ENCODE measurements around the gene PRCP.

The PRCP gene

DNA sequence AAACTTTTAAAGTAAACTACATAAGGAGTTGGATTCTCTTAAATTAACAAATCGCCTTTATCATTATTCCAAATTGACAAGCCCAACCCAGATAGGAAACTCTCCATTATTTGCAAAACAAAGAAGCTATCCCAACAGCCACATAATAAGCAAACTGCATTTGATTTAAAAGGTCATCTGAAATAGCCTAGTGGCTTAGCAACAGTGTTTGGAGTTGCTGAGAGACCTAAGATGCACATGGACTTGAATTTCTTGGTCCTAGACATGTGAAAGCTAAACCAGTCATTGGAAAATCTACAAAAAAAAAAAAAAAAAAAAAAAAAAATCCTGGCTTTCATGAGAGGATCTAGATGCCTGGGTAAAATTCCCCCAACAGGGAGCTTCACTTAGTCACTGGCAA, 69.5 kb downstream of the PRCP start:
- no peak for DNase-seq (ENCODE audit: low read depth)

DNA sequence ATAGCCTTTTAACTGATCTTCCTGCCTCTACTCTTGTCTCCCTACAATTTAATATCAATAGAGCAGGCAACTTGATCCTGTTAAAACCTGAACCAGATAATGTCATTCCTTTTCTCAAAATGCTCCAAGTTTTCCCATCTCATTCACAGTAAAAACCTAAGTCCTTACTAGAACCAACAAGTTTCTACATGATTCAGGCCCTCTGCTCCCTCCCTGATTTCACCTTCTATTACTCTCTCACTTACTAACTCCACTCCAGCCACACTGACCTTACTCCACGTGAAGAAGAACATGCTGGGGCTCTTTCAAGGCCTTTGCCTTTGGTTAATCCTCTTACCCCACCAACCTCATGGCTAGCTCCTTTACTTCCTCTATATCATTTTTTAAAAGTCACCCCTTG, 71.1 kb downstream of the PRCP start:
- DNase-seq (ENCODE audit: low read depth), result no peak

DNA sequence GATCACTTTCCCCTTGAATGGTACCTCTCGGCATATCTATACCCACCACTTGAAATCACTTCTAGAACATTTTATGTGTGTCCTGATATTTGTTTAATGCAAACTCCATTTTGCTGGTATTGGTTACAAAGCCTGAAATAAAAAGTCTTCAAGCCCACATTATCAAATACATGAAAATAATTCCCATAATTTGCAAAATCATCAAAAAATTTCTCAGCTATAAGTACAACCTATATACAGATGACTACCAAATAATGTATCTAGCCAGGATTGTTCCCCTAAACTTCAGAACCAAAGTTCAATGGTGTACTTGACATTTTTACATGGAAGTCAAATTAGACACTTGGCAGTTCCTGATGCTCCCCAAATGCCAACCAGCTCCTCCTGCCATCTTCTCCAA, 71.8 kb downstream of the PRCP start:
- no peak for DNase-seq (ENCODE audit: low read depth)

DNA sequence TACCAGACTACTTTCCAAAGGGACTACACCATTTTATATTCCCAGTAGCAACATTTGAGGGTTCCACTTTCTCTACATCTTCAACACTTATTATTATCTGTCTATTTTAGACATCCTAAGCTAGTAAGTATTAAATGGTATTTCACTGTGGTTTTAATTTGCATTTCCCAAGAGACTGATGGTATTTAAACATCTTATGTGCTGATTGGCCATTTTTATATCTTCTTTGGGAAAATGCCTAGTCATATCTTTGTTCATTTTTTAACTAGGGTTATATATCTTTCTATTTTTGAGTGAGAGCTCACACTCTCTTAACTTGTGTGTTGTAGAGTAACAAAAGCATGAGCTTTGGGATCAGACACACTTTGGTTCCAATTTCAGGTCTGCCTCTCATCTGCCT, 73.7 kb downstream of the PRCP start:
- DNase-seq (ENCODE audit: low read depth), result no peak

DNA sequence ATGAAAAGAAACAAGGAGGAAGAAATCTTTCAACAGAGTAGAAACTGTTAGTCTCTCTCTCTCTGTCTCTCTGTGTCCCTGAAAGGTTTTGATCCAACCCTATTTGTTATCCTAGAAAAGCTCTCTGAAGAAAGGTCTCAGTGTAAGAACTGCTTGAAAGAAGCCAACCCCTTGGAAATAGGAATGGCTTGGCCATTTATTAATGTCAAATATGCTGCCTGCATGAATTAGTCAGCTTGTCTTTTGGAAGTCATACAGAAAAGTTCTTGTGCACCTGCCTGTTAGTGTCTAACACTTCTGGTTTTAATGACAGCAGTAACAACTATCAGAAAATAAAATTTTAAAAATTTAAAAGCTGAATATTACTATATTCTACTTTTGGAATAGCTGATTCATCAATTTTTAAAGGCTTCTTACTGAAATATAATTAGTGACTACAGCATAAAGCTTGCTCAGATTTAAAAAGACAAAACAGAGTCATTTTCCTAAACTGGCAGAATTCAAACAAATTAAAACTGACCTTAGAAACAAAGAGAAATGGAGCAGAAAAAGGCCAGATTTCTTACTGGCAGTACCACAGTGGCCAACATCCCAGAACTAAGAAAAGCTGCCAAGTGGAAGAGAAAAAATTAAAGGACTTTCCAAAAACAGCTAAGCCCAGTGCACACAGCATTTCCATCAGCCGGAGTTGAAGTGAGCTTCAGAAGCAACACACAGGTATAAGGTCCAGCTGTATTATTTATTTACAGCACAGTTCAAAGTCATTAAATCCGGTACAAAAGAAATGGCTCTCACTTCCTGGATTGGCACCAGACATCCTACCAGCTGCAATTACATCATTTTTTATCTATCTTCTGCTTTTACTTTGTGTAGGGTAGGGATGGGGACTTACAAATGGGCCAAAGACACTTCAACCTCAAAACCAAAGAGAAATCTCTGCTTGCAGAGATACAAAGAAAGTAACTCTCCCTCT, 76.3 kb downstream of the PRCP start:
- no peak for DNase-seq (ENCODE audit: low read depth)

DNA sequence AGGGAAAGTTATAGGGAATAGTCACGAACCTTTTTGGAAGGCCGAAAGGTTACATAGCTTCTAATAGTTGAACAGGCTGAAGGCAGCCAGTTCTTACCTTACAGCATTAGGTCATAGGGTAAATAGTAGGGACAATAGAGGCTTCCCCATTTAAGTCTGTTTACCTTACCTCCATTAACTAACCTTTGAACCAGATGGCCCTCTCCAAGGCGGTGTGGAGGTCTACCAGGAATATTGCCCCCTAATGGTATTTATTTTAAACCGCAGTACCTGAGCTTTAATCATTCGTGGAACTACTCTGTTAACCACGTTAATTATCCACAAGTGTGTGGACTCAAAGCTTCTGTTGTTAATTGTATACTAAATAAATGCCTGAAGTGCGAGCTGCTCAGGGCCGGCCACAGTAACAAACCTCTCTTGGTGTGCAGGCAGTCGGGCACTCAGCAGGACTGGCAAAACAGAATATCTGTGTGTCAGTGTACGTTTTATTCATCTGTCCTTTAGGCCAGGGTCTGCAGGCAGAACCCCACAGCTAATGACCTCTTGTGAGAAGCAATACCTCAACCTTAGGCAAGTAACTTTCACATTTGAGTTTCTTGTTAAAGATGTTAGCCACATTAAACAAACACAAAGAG, 81.7 kb downstream of the PRCP start:
- DNase-seq (ENCODE audit: low read depth), result no peak

DNA sequence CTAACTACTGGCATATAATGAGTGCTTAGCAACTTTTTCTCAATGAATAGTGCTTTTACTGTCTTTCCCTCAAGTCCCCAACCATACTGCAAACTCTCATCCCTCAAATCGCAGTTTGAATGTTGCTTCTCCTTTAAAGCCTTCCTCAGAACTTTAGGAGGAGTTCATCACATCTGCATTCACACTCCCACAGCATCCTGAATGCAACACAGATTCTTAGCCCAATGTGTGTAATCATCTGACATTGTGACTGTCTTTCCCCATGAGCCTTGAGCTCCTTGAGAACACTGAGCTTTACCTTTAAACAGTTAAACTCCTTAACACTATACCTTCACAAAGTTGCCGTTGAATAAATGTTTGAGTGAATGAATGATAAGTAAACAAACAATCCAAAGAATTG, 84.8 kb downstream of the PRCP start:
- no peak for DNase-seq (ENCODE audit: low read depth)

DNA sequence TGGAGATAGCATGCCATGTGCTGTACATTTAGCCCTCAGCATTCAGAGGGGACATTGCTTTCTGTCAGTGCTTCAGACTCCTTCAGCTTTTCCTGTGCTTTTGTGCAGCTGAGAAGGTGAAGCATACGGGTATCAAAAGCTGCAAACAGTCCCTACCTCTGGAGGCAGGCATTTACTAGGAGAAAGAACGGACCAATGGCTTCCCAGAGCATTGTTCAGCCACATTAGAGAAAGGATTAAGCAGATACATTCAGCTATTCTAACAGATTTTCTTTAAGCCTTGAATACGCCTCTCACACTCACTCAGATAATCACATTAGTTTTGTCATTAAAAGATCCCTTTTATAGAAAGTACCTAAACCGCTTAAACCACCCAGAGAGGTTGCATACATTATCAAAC, 85.9 kb downstream of the PRCP start:
- DNase-seq (ENCODE audit: low read depth), result no peak

DNA sequence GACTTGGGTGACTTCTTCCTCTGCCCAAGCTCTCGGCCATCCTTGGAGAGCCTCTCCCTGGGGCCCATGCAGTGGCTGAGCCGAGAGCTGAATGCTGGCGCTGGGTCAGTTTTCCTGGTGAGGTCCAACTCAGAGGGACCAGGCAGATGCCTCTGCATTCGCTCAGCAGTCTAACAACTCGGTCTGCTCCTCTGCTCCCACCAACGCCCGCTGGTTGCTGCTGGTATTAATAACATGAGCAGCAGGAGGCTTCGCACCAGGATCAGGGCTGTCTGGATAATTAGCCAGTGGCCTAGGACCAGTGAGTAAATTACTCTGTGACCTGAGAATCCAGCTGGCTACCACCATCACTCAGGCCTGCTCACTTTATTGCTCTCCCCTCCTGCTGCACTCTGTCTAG, 88.9 kb downstream of the PRCP start:
- no peak for DNase-seq (ENCODE audit: low read depth)

DNA sequence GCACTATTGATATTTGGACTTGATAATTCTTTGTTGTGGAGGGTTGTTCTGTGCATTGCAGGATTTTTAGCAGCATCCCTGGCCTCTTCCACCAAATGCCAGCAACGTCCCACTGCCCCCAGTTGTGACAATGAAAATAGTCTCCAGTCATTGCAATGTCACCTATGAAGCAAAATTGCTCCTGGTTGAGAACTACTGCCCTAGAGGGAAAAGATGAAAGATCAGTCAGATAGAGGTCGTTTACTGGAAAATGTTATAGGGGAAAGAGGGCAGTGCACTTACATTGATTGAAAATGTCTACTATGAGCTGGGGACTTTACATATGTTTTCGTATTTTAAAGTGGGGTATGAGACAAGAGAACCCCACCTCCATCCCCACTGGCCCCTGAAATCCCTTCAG, 89.5 kb downstream of the PRCP start:
- DNase-seq (ENCODE audit: low read depth), result no peak

DNA sequence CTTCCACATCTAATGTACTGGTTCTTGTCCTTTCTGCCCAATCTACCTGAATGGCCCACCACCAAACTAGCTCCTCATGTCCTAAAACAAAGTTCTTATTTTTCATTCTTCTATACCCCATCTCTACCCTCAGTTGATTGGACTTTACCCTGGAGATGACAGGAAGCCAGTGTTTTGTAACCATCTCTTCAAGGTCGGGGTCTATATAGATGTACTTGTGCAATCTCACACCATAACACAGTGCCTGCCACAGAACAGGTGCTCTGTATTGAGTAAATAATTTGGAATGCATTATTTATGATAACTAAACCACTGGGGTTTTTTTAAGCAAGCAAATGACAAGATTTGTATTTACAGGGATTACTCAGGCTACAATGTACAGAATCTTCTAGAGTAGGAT, 89.9 kb downstream of the PRCP start:
- no peak for DNase-seq (ENCODE audit: low read depth)

DNA sequence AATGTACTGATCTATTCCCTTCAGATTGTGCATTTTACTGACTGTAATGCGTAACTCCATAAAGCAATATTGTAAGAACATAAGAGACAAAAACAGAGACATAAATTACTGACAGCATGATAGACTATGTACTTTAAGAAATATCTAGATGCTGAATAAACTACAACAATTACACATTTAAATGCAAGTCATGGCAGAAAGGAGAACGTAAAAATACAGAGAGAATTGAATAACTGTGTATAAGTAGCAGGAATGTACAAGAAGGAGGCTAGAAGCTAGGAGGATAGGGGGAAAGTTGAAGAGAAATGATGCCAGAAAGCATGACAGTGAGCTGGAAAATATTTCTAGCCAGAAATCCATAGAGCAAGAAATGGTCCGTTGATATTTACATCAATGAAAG, 92.6 kb downstream of the PRCP start:
- no peak for DNase-seq (ENCODE audit: low read depth)

DNA sequence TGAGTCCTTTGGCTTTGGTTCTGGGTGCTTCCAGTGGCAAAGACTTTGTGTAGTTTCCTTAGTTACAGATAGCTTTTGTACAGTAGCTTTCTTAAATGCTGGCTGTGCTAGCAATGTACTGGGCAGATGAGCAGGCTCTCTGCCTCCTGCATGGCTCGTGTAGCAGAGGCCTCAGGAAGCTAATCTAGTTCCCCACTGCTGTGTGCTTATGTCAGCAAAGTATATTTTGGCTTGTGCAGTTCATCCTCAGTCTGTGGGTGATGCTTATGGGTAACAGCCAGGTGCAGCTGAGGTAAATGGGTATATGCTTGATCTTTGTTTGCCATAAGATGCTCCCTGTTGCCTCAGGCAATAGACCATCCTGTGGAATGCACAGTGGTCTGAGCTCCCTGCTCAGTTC, 97.5 kb downstream of the PRCP start:
- DNase-seq (ENCODE audit: low read depth), result no peak

DNA sequence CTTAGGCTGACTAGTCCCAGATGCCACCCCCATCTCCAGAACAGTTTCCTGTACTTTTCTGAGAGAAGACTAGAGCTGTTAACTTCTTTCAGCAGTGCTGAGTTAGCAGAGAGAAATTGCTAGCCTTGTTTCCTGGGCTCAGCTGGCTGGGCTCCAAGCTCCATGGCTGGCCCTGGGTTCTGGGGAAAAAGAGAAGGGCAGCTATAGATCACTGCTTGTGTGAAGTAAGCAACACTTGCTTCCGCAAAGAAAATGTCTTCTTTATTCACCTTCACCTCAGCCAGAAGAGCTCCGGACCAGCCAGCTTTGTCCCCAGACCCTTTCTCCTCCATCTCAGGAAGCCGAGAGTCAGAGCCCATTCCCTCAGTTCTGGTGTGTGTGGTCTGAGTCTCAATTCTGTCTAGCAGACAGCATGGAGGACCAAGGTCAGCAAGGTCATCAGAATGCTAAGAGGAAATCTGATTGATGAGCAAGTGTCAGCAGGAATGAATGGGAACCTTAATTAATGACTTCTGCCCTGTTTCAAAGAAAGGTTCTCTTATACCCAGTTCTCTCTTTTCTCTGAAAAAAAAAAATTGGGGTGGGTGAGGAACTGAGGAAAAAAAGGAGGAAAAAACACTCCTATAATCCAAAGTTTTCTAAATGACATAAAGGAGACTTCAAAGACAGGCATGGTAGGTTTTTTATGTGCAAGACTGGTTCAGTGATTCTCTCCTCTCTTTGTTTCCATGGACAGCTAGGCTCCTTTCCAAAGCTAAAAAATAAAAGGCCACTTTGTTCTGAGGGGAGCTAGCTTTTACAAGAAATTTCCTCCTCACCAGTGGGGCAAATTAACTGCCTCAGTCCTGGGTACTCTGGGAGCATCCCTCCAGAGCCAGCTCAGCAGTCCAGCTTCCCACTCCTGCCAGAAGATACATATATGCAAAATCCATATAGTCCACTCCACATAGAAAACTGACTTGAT, 103.0 kb downstream of the PRCP start:
- DNase-seq (ENCODE audit: low read depth), result no peak

DNA sequence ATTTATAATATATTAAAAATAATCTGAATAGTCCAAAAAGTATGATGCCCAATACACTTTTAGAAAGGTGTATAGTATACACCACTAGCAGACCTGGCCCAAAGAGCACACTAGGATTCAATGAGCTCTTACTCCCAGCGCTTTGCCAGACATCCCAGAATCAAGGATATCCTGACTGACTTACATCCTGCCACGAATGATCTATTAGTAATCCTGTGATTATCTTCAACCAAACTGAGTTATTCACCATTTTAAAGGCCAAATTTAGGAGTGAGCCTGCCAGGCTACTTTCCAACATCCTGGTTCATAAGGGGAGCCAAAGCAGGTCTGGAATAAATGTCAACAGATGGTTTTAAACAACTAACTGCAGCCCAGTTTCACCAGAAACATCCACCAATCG, 105.7 kb downstream of the PRCP start:
- DNase-seq (ENCODE audit: low read depth), result no peak

DNA sequence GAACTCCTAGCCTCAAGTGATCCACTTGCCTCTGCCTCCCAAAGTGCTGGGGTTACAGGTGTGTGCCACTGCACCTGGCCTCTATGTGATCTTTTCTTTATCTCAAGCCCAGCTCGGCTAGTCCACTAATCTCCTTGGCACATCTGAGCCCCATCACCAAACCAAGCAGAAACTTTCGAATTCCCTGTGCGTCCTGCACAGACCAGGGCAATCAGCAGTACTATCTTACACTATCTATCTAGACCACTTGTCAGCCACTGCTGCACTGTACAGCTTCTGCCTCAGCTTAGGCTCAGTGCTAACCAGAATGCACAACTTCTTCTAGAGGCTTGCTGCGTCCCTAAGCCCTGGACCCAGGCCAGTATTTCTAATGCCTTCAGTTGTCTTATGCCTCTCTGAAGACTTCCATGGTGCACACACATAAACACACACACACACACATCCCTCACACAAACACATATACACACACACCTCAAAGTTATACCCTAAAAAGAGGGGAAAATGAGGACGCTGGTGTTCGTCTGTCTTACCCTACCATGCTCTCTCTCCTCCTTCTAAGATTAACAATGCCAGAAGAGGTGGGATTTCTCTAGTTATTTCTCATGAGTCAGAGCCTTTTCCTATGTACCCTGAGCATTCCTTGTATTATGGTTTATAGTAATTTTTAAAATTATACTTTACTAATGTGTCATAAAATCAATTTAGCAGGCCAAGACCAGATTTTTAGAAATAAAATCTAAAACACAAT, 107.2 kb downstream of the PRCP start:
- DNase-seq (ENCODE audit: low read depth), result no peak

DNA sequence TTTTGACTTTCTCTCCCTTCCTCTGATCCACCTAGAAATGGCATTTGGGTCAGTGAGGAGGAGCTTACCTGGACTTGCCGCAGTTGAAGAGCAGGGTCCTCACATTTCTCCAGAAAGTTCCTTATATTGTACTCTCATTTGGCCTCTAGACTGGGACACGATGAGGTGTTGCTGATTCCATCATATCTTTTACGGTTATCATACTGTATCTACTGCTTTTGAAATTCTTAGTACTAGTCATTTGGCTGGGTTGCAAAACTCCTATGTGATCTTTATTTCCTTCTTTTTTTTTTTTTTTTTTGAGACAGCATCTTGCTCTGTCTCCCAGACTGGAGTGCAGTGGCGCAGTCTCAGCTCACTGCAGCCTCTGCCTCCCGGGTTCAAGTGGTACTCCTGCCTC, 107.9 kb downstream of the PRCP start:
- no peak for DNase-seq (ENCODE audit: low read depth)

DNA sequence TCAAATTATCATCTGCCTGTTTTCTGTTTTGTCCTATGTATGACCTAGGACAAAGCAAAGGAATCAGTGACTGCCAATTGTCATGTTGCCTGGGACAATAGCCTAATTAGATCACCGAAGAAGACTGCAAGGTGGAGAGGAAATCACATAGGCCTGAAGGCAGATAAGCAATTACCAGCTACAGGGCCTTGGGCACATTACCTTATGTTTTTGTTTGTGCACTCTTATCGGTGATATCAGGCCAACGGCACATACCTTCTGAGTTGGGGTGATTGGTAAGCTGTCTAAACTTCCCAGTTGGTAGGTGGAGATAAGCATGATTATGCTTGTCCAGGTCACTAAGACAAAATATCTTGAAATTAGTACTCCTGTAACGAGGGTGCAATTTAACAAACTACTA, 108.5 kb downstream of the PRCP start:
- no peak for DNase-seq (ENCODE audit: low read depth)

DNA sequence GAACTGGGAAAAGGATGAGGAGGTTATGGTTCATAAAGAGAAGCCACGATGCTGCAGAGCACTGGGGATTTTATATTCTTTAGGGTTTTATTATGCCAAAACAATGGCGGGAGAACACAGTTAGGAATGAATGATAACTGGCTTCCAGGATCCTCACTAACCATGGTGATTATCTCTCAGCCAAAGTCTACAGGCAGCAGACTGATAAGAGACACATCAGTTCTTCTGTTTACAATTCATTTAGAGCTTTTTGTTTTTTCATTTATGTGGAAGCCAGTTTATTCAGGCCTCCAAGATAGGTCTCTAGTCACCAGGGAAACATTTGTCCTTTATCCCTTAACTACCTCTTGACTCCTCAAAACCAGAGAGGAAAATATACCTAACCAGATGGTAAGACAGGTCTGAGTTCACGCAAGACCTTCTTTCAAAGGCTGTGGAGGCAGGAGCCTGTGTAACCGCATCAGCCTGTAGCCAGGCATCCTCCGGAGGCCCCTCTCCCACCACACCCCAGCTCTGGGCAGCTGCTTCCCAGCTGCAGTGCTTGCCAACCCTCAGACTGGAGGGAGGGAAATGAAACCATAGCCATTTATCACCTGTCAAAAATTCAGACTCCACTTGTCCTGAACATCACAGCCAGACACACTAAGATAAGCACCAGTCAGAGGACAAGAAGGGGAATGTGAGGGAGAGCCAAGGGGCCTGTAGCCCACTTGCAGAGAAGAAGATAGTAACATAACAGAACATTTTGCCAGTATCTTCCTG, 109.3 kb downstream of the PRCP start:
- DNase-seq (ENCODE audit: low read depth), result no peak

DNA sequence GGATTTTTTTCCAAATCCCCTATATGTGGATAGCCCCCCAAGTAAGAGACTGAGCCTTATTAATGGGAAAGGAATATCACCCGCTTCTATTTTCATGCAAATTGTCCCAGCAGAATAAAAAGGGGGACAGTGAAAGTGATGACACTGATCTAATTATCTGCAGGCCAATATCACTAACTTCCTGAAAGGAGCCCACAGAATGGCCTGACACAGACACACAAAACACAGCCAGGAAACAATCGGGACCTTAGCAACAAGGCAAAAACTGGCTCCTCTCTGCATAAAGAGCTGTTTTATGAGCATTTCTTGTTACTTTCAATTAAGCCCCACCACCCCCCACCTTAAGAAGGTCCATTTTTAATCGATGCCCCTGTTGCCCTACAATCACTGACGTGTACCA, 112.2 kb downstream of the PRCP start:
- no peak for DNase-seq (ENCODE audit: low read depth)

DNA sequence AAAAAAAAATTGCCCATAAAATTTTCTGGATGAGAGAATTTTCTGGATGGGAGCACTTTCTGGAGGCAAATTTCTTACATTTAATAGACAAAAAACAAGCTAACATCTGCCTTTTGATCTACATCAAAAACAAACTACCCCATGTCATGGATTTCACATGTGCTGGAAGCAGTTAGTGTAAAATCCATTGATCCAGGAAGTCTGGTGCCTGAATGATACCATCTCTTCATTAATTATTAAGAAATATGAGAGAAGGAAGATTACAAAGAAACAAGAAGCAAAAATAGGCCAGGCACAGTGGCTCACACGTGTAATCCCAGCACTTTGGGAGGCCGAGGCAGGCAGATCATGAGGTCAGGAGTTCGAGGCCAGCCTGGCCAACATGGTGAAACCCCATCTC, 113.4 kb downstream of the PRCP start:
- no peak for DNase-seq (ENCODE audit: low read depth)
